ENCODE measurements around the gene ST6GALNAC6.

The ST6GALNAC6 gene

GRCh38 chr9:127915801-127916719 is 16.7 kb upstream of the ST6GALNAC6 start:
- H3K4me3 ChIP-seq (ENCODE audit: low read length) = peak overlapping the region; percentile 77
- no peak for TF ChIP-seq ZNF274 (IDR thresholded peaks at IDR 0.05; ENCODE audit: low read depth, low read length)

- no peak for TF ChIP-seq ZNF274 (IDR thresholded peaks at IDR 0.05; ENCODE audit: low read depth, low read length)
- peak overlapping the region; percentile 48; the same call in 1 of the 2 replicates for H3K4me3 ChIP-seq (ENCODE audit: low read length)
Measured at GRCh38 chr9:127915325-127915752, 15.9 kb upstream of the ST6GALNAC6 start.

DNA sequence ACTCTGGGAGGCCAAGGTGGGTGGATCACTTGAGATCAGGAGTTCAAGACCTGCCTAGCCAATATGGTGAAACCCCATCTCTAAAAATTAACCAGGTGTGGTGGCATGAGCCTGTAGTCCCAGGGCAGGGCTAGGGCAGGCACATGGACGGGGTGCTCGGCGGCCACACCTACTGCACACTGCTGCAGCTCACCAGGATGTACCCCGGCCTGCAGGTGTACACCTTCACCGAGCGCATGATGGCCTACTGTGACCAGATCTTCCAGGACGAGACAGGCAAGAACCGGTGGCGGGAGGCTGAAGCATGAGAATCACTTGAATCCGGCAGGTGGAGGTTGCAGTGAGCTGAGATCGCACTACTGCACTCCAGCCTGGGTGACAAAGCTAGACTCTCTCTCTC is 14.3 kb upstream of the ST6GALNAC6 start:
- no peak overlapping the region for H3K4me3 ChIP-seq (ENCODE audit: low read length)
- TF ChIP-seq ZNF274 (IDR thresholded peaks at IDR 0.05; ENCODE audit: low read depth, low read length) = no peak

DNA sequence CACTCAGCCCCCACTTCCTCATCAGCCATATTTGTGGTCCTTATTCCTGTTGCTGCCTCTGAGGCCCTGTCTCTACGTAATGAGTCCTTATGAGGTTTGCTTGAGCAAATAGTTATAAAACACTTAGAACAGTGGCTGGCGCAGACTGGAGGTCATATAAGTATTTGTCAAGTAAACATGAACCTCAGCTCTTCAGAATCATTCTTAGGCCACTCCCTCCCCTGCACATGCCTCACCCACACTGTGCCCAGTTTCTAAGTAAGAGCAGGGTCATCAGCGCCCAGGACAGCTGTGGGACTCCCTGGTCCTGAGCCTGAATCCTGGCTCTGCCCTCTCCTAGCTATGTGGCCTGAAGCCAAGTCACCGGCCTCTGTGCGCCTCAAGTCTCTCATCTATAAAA is 13.5 kb upstream of the ST6GALNAC6 start:
- no peak for TF ChIP-seq ZNF274 (IDR thresholded peaks at IDR 0.05; ENCODE audit: low read depth, low read length)

GRCh38 chr9:127912296-127912695 is 12.9 kb upstream of the ST6GALNAC6 start:
- H3K4me3 ChIP-seq (ENCODE audit: low read length) = no peak overlapping the region
- TF ChIP-seq ZNF274 (IDR thresholded peaks at IDR 0.05; ENCODE audit: low read depth, low read length) = no peak

More for the DNA sequence above, 13.5 kb upstream of the ST6GALNAC6 start:
- no peak overlapping the region for H3K4me3 ChIP-seq (ENCODE audit: low read length)

DNA sequence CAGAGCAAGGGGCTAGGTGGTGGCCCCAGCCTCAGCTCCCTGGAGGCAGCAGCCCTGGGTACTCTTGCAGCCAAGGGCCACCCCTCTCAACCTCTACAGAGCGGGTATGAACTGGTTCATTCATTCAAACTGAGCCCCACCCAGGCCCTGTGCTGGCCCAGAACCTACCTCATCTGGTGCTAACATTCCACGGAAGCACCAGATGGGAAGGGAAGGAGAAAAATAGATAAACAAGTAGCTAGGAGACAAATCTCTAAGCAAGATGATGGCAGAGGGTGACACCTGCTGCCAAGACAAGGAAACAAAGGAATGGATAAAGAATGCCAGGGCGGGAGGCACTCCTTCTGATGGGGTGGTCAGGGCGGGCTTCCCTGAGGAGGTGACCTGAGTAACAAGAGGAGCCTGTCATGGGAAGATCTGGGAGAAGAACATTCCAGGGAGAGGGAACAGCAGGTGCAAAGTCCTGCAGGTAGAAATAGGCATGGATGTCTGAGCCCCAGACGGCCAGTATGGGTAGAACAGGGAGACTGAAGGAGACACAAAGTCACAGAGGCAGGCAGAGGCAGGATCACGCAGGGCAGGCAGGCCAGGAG is 11.3 kb upstream of the ST6GALNAC6 start:
- no peak overlapping the region for H3K4me3 ChIP-seq (ENCODE audit: low read length)
- TF ChIP-seq ZNF274 (IDR thresholded peaks at IDR 0.05; ENCODE audit: low read depth, low read length) = no peak

- no peak for TF ChIP-seq ZNF274 (IDR thresholded peaks at IDR 0.05; ENCODE audit: low read depth, low read length)
- H3K4me3 ChIP-seq (ENCODE audit: low read length) = no peak overlapping the region
Measured at GRCh38 chr9:127909839-127910273, 10.5 kb upstream of the ST6GALNAC6 start.

GRCh38 chr9:127908660-127908926 is 9.2 kb upstream of the ST6GALNAC6 start:
- H3K4me3 ChIP-seq (ENCODE audit: low read length) = no peak overlapping the region
- TF ChIP-seq ZNF274 (IDR thresholded peaks at IDR 0.05; ENCODE audit: low read depth, low read length) = no peak

DNA sequence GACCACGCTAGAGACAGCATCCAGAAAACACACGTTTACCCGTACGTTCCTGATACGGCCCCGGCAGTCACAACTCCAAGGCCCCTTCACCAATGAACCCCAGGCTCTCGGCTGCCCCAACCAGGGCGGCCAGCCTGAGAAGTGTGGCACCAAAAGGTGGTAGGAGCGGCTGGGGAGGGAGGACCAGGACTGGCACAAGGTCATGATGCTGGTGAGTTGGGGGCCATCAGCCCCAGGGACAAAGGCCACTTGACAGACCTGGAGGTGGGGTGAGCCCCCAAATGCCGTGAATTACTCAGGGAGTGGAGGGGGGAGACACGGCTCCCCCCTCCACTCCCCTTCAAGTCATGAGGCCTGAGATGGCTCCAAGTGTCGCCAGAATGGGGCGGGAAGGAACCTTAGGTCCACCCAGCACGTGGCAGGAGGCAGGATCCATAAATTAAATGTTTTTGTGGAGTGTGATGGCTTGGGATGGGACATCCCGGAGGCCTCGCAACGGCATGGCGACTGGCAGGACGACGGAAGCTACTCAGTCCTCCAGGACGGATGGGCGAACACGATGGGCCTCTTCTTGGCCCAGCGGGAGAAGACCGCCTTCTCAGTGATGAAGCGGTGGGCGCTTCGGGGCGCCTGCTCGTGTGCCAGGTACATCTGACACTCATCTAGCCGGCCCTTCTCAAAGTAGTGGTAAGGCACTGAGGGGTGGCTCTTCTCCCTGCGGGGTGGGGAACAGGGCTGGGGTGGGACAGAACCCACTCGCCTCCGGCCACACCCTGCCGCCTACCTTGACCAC is 8.7 kb upstream of the ST6GALNAC6 start:
- H3K4me3 ChIP-seq (ENCODE audit: low read length) = no peak overlapping the region
- no peak for TF ChIP-seq ZNF274 (IDR thresholded peaks at IDR 0.05; ENCODE audit: low read depth, low read length)

DNA sequence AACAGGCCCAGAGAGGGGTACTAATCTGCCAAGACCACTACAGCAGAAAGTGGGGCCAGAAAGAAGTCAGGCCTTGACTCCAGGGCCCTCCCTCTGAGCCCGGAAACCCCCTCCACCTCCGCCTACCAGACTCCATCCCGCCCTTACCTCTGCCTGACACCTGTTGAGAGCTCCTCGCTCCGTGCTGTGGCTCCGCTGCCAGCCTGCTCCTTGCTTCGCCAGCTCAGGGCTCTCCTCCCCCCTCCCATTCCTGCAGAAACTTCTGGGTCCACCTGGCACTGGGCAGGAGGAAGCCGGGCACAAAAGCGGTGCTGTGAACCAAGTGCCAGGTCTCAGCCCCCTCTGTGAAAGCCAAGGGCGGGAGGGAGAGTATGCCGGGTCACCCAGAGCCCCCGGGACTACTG is 6.4 kb upstream of the ST6GALNAC6 start:
- H3K4me3 ChIP-seq (ENCODE audit: low read length) = no peak overlapping the region; the same call in 1 of the 2 replicates
- no peak for TF ChIP-seq ZNF274 (IDR thresholded peaks at IDR 0.05; ENCODE audit: low read depth, low read length)

- H3K4me3 ChIP-seq (ENCODE audit: low read length) = no peak overlapping the region
- TF ChIP-seq ZNF274 (IDR thresholded peaks at IDR 0.05; ENCODE audit: low read depth, low read length) = no peak
Measured at GRCh38 chr9:127905004-127905728, 5.8 kb upstream of the ST6GALNAC6 start.

GRCh38 chr9:127904561-127905003 is 5.2 kb upstream of the ST6GALNAC6 start:
- TF ChIP-seq ZNF274 (IDR thresholded peaks at IDR 0.05; ENCODE audit: low read depth, low read length) = no peak
- H3K4me3 ChIP-seq (ENCODE audit: low read length) = no peak overlapping the region

- no peak overlapping the region; the same call in 1 of the 2 replicates for H3K4me3 ChIP-seq (ENCODE audit: low read length)
- TF ChIP-seq ZNF274 (IDR thresholded peaks at IDR 0.05; ENCODE audit: low read depth, low read length) = no peak
Measured at GRCh38 chr9:127903557-127904475, 4.4 kb upstream of the ST6GALNAC6 start.
